Parathyroid adenoma (tissue), 2 donors: ENCODE results near the gene SLC17A2.

Source experiments
- H2AFZ ChIP-seq: fragments of 300-600 bp; sonication (generic); one replicate; pipeline ENCODE4 v1.7.0; 2017; ENCODE audit warnings: antibody characterized with exemption, mild to moderate bottlenecking
- H3K27ac ChIP-seq: fragments of 300-600 bp; sonication (generic); one replicate; pipeline ENCODE4 v1.7.0; 2017
- H3K27me3 ChIP-seq: fragments of 300-600 bp; sonication (generic); one replicate; pipeline ENCODE4 v1.7.0; 2017; ENCODE audit warnings: low read length; ENCODE audit not compliant: control insufficient read depth, insufficient read depth
- H3K36me3 ChIP-seq: fragments of 300-600 bp; sonication (generic); one replicate; pipeline ENCODE4 v1.7.0; 2017; ENCODE audit warnings: low read length; ENCODE audit not compliant: control insufficient read depth, insufficient read depth
- H3K4me1 ChIP-seq: fragments of 300-600 bp; sonication (generic); one replicate; pipeline ENCODE4 v1.7.0; 2017; ENCODE audit warnings: control low read depth
- H3K4me2 ChIP-seq: fragments of 300-600 bp; sonication (generic); one replicate; pipeline ENCODE4 v1.7.0; 2017; ENCODE audit warnings: low read length
- H3K4me3 ChIP-seq: fragments of 300-600 bp; sonication (generic); one replicate; pipeline ENCODE4 v1.7.0; 2017; ENCODE audit warnings: low read depth, low read length
- H3K79me2 ChIP-seq: fragments of 300-600 bp; sonication (generic); one replicate; pipeline ENCODE4 v1.7.0; 2017; ENCODE audit warnings: control low read depth
- H3K9ac ChIP-seq: fragments of 300-600 bp; sonication (generic); one replicate; pipeline ENCODE4 v1.7.0; 2017; ENCODE audit warnings: mild to moderate bottlenecking
- H3K9me3 ChIP-seq: fragments of 300-600 bp; sonication (generic); one replicate; pipeline ENCODE4 v1.7.0; 2017; ENCODE audit warnings: low read length; ENCODE audit not compliant: control insufficient read depth
- TF ChIP-seq, protein P1 (sequence below): fragments of 300-600 bp; sonication (generic); IDR thresholded peaks from one replicate; pipeline ENCODE4 v1.7.0; 2017; ENCODE audit warnings: antibody characterized with exemption, mild to moderate bottlenecking
- donor health status: primary hyperparathyroidism.

Gene SLC17A2

GRCh38 chr6:25898289-25898977 lies 32.1 kb downstream of the SLC17A2 start:
- Histone ChIP-seq H3K27me3 (no peaks in the 10 kb centered on the region), H3K4me1 (no peaks in the 10 kb centered on the region)
- TF ChIP-seq, protein P1, sequence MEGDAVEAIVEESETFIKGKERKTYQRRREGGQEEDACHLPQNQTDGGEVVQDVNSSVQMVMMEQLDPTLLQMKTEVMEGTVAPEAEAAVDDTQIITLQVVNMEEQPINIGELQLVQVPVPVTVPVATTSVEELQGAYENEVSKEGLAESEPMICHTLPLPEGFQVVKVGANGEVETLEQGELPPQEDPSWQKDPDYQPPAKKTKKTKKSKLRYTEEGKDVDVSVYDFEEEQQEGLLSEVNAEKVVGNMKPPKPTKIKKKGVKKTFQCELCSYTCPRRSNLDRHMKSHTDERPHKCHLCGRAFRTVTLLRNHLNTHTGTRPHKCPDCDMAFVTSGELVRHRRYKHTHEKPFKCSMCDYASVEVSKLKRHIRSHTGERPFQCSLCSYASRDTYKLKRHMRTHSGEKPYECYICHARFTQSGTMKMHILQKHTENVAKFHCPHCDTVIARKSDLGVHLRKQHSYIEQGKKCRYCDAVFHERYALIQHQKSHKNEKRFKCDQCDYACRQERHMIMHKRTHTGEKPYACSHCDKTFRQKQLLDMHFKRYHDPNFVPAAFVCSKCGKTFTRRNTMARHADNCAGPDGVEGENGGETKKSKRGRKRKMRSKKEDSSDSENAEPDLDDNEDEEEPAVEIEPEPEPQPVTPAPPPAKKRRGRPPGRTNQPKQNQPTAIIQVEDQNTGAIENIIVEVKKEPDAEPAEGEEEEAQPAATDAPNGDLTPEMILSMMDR = no peak

GRCh38 chr6:25896252-25896651 lies 34.2 kb downstream of the SLC17A2 start:
- H3K4me2 ChIP-seq = no peak overlapping the region
- H3K27ac ChIP-seq = no peak overlapping the region
- no peaks in the 10 kb centered on the region for H3K4me1 ChIP-seq
- no peaks in the 10 kb centered on the region for H3K27me3 ChIP-seq
- H2AFZ ChIP-seq = no peak overlapping the region
- no peak overlapping the region for H3K4me3 ChIP-seq
- H3K9ac ChIP-seq = no peak overlapping the region
- H3K36me3 ChIP-seq = no peaks in the 10 kb centered on the region
- TF ChIP-seq, protein P1 = no peak
- no peaks in the 10 kb centered on the region for H3K79me2 ChIP-seq
- H3K9me3 ChIP-seq = no peaks in the 10 kb centered on the region

More at GRCh38 chr6:25898289-25898977, 32.1 kb downstream of the SLC17A2 start:
- H3K9ac ChIP-seq = no peak overlapping the region
- no peaks in the 10 kb centered on the region for H3K9me3 ChIP-seq
- H3K4me2 ChIP-seq = no peak overlapping the region
- H3K27ac ChIP-seq = no peak overlapping the region
- H3K4me3 ChIP-seq = no peak overlapping the region
- H3K36me3 ChIP-seq = no peaks in the 10 kb centered on the region
- H2AFZ ChIP-seq = no peak overlapping the region
- no peaks in the 10 kb centered on the region for H3K79me2 ChIP-seq

DNA sequence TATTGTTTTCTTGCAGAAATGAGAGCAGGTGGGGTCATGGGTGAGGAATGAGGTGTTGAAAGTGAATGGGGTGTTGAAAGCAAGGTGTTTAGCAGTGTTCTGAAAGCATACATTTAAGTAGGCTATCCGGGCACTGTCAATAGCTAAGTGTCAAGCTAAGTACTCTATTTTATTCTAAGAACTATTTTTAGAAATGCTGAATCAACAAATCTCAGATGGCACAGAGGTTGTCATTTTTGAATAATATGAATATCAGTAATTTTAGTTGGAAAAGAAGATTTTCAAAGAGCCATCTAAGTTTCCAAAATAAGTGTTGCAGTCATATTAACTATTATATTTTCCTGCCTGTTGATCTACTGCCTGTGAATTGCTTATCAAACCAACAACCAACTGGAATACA lies 34.7 kb downstream of the SLC17A2 start:
- no peaks in the 10 kb centered on the region for H3K9me3 ChIP-seq
- TF ChIP-seq, protein P1 = no peak
- H3K4me3 ChIP-seq = no peak overlapping the region
- H3K27ac ChIP-seq = no peak overlapping the region
- H3K9ac ChIP-seq = no peak overlapping the region
- no peaks in the 10 kb centered on the region for H3K27me3 ChIP-seq
- H2AFZ ChIP-seq = no peak overlapping the region
- H3K79me2 ChIP-seq = no peaks in the 10 kb centered on the region
- no peaks in the 10 kb centered on the region for H3K4me1 ChIP-seq
- no peaks in the 10 kb centered on the region for H3K36me3 ChIP-seq
- no peak overlapping the region for H3K4me2 ChIP-seq

- no peak overlapping the region for H3K9ac ChIP-seq
- H3K9me3 ChIP-seq = no peaks in the 10 kb centered on the region
- no peak overlapping the region for H3K4me2 ChIP-seq
- H3K27me3 ChIP-seq = no peaks in the 10 kb centered on the region
- no peak overlapping the region for H2AFZ ChIP-seq
- H3K36me3 ChIP-seq = no peaks in the 10 kb centered on the region
- no peak overlapping the region for H3K27ac ChIP-seq
- no peaks in the 10 kb centered on the region for H3K4me1 ChIP-seq
- no peaks in the 10 kb centered on the region for H3K79me2 ChIP-seq
- TF ChIP-seq, protein P1 = no peak
- H3K4me3 ChIP-seq = no peak overlapping the region
Observed at GRCh38 chr6:25893778-25894177, 36.7 kb downstream of the SLC17A2 start.

DNA sequence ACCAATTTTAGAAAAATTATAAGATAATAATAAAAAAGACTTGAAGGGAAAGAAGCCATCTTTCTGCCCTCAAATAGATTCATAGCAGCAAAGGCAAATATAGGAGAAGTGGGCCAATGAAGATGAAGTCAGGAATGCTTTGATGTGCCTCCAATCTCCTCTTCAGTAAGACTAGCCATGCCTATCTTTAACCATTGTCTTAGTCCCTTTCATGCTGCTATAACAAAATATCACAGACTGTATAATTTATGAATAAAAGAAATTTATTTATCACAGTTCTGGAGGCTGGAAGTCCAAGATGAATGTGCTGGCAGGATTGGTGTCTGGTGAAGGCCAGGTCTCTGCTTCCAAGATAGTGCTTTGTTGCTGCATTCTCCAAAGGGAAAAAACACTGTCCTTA lies 37.6 kb downstream of the SLC17A2 start:
- H3K4me1 ChIP-seq = no peaks in the 10 kb centered on the region
- no peak overlapping the region for H3K27ac ChIP-seq
- no peaks in the 10 kb centered on the region for H3K9me3 ChIP-seq
- H2AFZ ChIP-seq = no peak overlapping the region
- TF ChIP-seq, protein P1 = no peak
- no peak overlapping the region for H3K9ac ChIP-seq
- no peaks in the 10 kb centered on the region for H3K36me3 ChIP-seq
- no peaks in the 10 kb centered on the region for H3K27me3 ChIP-seq
- no peak overlapping the region for H3K4me3 ChIP-seq
- no peaks in the 10 kb centered on the region for H3K79me2 ChIP-seq
- no peak overlapping the region for H3K4me2 ChIP-seq
